H1 (cell line): Measurements from ENCODE around the gene NBEA. TPM values are rescaled to one million over a fixed set of nuclear protein-coding genes. Genes with fewer than 3 reads are reported as not detected.

Experiments
- ATF2 ChIP-seq: IDR thresholded peaks from 2 replicates; pipeline ENCODE4 v1.6.1; 2012; ENCODE audit warnings: low read length, inconsistent platforms
- polyA plus RNA-seq, 7 experiments: library from polyadenylated mRNA; depleted of rRNA in 3 of 7; stranded (reverse) in 5 of 7; unstranded in 2 of 7; fragments of >200 nt in 5 of 7; fragments of 200-250 nt in 2 of 7; gene quantifications; 1 replicate in 5 of 7; 2 replicates in 1 of 7; 4 replicates in 1 of 7; pipeline versions ENCODE4 v1.2.1 to v1.2.3, GENCODE V29; 2011 to 2013; ENCODE audit warnings: missing spikeins in 2 of 7, mixed read lengths in 2 of 7
- total RNA-seq: library from RNA; stranded (reverse); fragmentation: NEBNext Ultra II Directional; extraction: Animal tissue kit (Norgen Biotek cat#: 25700); gene quantifications from 2 replicates; pipeline ENCODE4 v1.2.1, GENCODE V29; 2021

Gene NBEA
- total and polyA plus RNA-seq, 2 of the 8 experiments (the other 6 are each of a cell fraction or from before 2014, with no cell fraction given), result 14.2 to 21.5 TPM

- no peak for TF ChIP-seq ATF2
Observed at GRCh38 chr13:35343417-35343816, 401.3 kb downstream of the NBEA start (continued).
